GM12865 (cell line): Measurements from ENCODE around the gene CDH23.

ENCODE experiments used
- DNase-seq: peaks from one replicate; pipeline ENCODE4 v3.0.0; 2010; ENCODE audit warnings: low read depth
- H3K4me3 ChIP-seq: 2 replicates; pipeline ENCODE4 v1.5.1; 2011; ENCODE audit warnings: mild to moderate bottlenecking, low read depth, low read length, control low read depth
- TF ChIP-seq, protein P1 (sequence below): IDR thresholded peaks from 2 replicates; pipeline ENCODE4 v1.5.1; 2011; ENCODE audit warnings: low read length, control low read depth, low read depth, inconsistent platforms; ENCODE audit not compliant: insufficient read depth; ENCODE audit errors: missing control alignments

The CDH23 gene

DNA sequence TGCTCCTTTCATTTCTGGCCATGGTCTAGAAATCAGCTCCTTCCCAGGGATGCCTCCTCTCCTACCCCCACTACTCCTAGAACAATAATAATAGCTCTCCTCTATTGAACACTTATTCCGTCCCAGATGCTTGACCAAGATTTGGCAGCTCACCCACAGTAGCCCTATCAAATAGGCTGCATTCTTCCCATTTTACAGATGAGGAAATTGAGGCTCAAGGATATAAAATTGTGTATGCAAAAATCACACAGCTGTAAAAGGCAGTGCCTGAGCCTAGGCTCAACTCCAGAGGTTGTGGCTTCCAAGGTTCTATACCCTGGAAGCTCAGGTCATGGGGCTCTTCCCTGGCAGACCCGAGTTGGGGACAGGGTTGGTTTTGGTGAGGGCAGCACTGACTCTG lies 240.6 kb downstream of the CDH23 start:
- TF ChIP-seq, protein P1, sequence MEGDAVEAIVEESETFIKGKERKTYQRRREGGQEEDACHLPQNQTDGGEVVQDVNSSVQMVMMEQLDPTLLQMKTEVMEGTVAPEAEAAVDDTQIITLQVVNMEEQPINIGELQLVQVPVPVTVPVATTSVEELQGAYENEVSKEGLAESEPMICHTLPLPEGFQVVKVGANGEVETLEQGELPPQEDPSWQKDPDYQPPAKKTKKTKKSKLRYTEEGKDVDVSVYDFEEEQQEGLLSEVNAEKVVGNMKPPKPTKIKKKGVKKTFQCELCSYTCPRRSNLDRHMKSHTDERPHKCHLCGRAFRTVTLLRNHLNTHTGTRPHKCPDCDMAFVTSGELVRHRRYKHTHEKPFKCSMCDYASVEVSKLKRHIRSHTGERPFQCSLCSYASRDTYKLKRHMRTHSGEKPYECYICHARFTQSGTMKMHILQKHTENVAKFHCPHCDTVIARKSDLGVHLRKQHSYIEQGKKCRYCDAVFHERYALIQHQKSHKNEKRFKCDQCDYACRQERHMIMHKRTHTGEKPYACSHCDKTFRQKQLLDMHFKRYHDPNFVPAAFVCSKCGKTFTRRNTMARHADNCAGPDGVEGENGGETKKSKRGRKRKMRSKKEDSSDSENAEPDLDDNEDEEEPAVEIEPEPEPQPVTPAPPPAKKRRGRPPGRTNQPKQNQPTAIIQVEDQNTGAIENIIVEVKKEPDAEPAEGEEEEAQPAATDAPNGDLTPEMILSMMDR, result no peak
- no peak overlapping the region for H3K4me3 ChIP-seq
- no peak for DNase-seq

GRCh38 chr10:71638064-71638821 lies 241.5 kb downstream of the CDH23 start:
- no peak overlapping the region for H3K4me3 ChIP-seq
- TF ChIP-seq, protein P1, result no peak
- no peak for DNase-seq

DNA sequence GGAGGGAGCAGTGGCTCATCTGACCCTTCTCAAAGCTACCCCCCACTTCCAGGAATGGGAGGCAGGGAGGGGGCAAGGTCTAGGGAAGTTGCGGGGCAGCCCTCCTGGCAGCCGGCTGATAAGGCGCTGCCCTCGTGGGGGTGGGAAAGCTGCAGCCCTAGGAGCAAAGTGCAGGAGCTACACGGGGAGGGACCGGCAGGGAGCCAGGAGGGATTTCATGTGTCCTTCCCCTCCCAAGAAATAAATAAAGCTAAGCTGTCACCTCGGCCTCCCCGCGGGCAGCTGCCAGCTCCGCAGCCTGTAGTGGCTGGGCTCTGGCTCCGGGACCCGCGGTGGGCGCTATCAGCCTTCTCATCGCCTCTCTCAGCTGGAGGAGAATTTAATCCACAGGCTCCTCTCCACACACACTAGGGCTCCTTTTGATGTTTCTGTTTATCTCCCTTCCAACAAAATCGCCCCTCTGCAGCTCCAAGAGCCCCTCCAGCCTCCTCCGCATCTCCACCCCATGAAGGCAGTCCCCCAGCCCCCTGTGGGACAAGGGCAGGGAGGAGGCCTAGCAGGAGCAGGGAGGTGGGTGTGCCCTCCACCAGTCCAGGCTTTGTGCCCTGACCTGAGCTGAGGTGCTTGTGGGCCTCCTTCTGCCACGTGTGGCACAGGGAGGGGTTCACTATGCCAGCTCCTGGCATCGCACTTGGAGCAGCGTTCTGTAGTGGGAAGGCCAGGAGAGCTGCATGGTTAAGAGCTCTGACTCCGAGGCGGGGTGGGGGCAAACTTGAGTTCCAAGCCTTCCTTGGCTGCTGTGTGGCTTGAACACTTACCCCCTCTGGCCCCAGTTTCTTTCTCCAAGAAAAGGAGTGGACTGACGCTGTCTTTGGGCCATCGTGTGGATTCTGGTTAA lies 242.4 kb downstream of the CDH23 start:
- no peak overlapping the region for H3K4me3 ChIP-seq
- TF ChIP-seq, protein P1, result no peak
- DNase-seq, result no peak

DNA sequence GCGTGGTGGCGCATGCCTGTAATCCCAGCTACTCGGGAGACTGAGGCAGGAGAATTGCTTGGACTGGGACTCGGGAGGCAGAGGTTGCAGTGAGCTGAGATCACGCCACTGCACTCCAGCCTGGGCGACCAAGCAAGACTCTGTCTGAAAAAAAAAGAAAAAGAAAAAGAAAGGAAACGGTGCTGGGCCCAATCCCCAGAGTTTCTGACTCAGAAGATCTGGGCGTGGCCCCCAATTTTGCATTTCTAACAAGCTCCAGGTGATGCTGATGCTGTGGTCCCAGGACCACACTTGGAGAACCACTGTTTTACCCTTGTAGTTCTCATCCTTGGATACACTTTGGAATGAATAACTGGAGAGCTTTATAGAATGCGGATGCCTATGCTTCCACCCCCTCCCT lies 243.9 kb downstream of the CDH23 start:
- H3K4me3 ChIP-seq, result no peak overlapping the region
- DNase-seq, result no peak
- TF ChIP-seq, protein P1, result no peak

GRCh38 chr10:71641449-71641848 lies 244.7 kb downstream of the CDH23 start:
- H3K4me3 ChIP-seq, result no peak overlapping the region
- TF ChIP-seq, protein P1, result no peak
- DNase-seq, result no peak

GRCh38 chr10:71641986-71642385 lies 245.3 kb downstream of the CDH23 start:
- no peak overlapping the region for H3K4me3 ChIP-seq
- DNase-seq, result no peak
- TF ChIP-seq, protein P1, result no peak
